AG09309 (cell line): ENCODE results near the gene ACSL4.

Experiments
- DNase-seq: peaks from one replicate; pipeline ENCODE4 v3.0.0-alpha.2; 2010; ENCODE audit warnings: low read depth
- H3K4me3 ChIP-seq: 2 replicates; pipeline ENCODE4 v1.5.1; 2011; ENCODE audit warnings: mild to moderate bottlenecking, low read depth, low read length, moderate library complexity; ENCODE audit not compliant: control insufficient read depth
- CTCF ChIP-seq: IDR thresholded peaks from 2 replicates; pipeline ENCODE4 v1.5.1; 2011; ENCODE audit warnings: mild to moderate bottlenecking, low read depth, low read length, inconsistent platforms; ENCODE audit not compliant: insufficient read depth, control insufficient read depth; ENCODE audit errors: missing control alignments

ACSL4 gene

GRCh38 chrX:109774136-109774535, 41.1 kb upstream of the ACSL4 start:
- DNase-seq, result no peak
- TF ChIP-seq CTCF, result no peak
- no peak overlapping the region for H3K4me3 ChIP-seq

GRCh38 chrX:109773374-109773773, 40.3 kb upstream of the ACSL4 start:
- TF ChIP-seq CTCF, result no peak
- no peak for DNase-seq
- H3K4me3 ChIP-seq, result no peak overlapping the region

GRCh38 chrX:109770780-109771179, 37.7 kb upstream of the ACSL4 start:
- TF ChIP-seq CTCF, result no peak
- no peak overlapping the region for H3K4me3 ChIP-seq
- no peak for DNase-seq

- no peak overlapping the region for H3K4me3 ChIP-seq
- no peak for DNase-seq
- TF ChIP-seq CTCF, result no peak
Observed at GRCh38 chrX:109760922-109761250, 27.8 kb upstream of the ACSL4 start.

- TF ChIP-seq CTCF, result no peak
- DNase-seq, result no peak
- H3K4me3 ChIP-seq, result no peak overlapping the region
Observed at GRCh38 chrX:109760209-109760921, 27.3 kb upstream of the ACSL4 start.

- DNase-seq, result no peak
- TF ChIP-seq CTCF, result no peak
- no peak overlapping the region for H3K4me3 ChIP-seq
Observed at GRCh38 chrX:109753256-109753655, 20.2 kb upstream of the ACSL4 start.

- H3K4me3 ChIP-seq, result no peak overlapping the region
- no peak for TF ChIP-seq CTCF
Observed at GRCh38 chrX:109751698-109752097, 18.6 kb upstream of the ACSL4 start.

More at GRCh38 chrX:109751698-109752097, 18.6 kb upstream of the ACSL4 start:
- DNase-seq, result no peak
